ENCODE measurements around the gene PCDHGC4.

The PCDHGC4 gene

DNA sequence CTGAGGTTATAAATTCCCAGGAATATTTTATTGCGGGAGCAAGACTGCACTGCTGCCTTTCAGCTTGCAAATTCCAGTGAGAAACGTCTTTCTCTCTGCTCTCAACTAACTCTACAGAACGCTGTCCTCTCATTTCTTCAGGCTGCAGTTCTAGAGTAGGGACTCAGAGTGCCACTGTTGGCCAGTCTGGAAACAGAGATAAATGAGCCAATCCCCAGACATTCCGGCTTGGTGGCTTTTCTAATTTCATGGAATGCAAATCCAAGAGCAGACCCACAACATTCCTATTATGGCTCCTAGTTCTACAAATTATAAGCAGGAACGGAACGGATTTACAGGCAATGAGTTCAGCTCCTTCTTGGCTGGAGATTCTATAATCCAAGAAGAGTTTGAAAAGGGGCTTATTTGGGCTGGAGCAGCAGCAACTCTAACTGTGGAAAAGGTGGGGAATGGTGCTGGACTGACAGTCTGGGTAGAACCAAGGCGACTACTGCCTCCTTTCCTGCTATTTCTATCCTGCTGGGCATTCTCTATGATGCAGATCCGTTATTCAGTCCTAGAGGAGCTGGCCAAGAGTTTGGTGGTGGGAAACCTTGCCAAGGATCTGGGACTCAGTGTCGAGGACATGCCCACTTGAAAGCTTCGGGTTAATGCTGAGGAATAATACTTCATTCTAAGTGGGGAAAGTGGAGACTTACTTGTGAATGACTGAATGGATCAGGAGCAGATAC is 45.3 kb upstream of the PCDHGC4 start (continued):
- TF ChIP-seq ZC3H10 (CRISPR knock-in tag; IDR thresholded peaks at IDR 0.05), result no peak

DNA sequence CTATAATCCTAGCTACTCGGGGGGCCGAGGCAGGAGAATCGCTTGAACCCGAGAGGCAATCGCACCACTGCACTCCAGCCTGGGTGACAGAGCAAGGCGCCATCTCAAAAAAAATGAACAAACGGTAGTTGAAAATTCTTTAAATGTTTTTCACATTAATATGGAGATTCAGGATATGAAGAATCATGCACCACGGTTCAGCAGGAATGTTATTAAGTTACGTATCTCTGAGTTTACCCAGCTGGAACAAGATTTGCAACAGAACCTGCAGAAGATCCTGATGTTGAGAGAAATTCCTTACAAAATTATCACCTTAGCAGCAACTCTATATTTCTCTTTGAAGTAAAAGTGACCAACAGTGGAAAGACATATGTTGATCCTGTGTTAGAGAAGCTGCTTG is 44.5 kb upstream of the PCDHGC4 start:
- TF ChIP-seq, protein P1, sequence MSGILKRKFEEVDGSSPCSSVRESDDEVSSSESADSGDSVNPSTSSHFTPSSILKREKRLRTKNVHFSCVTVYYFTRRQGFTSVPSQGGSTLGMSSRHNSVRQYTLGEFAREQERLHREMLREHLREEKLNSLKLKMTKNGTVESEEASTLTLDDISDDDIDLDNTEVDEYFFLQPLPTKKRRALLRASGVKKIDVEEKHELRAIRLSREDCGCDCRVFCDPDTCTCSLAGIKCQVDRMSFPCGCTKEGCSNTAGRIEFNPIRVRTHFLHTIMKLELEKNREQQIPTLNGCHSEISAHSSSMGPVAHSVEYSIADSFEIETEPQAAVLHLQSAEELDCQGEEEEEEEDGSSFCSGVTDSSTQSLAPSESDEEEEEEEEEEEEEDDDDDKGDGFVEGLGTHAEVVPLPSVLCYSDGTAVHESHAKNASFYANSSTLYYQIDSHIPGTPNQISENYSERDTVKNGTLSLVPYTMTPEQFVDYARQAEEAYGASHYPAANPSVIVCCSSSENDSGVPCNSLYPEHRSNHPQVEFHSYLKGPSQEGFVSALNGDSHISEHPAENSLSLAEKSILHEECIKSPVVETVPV (CRISPR knock-in tag; IDR thresholded peaks at IDR 0.05), result no peak
- TF ChIP-seq CSDC2 (CRISPR knock-in tag; IDR thresholded peaks at IDR 0.05), result no peak
- TF ChIP-seq SNAI2 (CRISPR knock-in tag; IDR thresholded peaks at IDR 0.05), result no peak
- no peak for TF ChIP-seq ISL1 (CRISPR knock-in tag; IDR thresholded peaks at IDR 0.05)
- TF ChIP-seq ZNF8 (CRISPR knock-in tag; IDR thresholded peaks at IDR 0.05), result no peak
- TF ChIP-seq PPARA (CRISPR knock-in tag; IDR thresholded peaks at IDR 0.05; ENCODE audit: borderline replicate concordance), result no peak
- no peak for TF ChIP-seq ESRRG (CRISPR knock-in tag; IDR thresholded peaks at IDR 0.05)
- no peak for TF ChIP-seq GLIS3 (CRISPR knock-in tag; IDR thresholded peaks at IDR 0.05)
- no peak for TF ChIP-seq ZNF70 (CRISPR knock-in tag; IDR thresholded peaks at IDR 0.05)
- no peak for TF ChIP-seq BACH2 (CRISPR knock-in tag; IDR thresholded peaks at IDR 0.05; ENCODE audit: borderline replicate concordance)
- TF ChIP-seq, protein P2, sequence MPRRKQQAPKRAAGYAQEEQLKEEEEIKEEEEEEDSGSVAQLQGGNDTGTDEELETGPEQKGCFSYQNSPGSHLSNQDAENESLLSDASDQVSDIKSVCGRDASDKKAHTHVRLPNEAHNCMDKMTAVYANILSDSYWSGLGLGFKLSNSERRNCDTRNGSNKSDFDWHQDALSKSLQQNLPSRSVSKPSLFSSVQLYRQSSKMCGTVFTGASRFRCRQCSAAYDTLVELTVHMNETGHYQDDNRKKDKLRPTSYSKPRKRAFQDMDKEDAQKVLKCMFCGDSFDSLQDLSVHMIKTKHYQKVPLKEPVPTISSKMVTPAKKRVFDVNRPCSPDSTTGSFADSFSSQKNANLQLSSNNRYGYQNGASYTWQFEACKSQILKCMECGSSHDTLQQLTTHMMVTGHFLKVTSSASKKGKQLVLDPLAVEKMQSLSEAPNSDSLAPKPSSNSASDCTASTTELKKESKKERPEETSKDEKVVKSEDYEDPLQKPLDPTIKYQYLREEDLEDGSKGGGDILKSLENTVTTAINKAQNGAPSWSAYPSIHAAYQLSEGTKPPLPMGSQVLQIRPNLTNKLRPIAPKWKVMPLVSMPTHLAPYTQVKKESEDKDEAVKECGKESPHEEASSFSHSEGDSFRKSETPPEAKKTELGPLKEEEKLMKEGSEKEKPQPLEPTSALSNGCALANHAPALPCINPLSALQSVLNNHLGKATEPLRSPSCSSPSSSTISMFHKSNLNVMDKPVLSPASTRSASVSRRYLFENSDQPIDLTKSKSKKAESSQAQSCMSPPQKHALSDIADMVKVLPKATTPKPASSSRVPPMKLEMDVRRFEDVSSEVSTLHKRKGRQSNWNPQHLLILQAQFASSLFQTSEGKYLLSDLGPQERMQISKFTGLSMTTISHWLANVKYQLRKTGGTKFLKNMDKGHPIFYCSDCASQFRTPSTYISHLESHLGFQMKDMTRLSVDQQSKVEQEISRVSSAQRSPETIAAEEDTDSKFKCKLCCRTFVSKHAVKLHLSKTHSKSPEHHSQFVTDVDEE (CRISPR knock-in tag; IDR thresholded peaks at IDR 0.05), result no peak
- TF ChIP-seq OSR1 (CRISPR knock-in tag; IDR thresholded peaks at IDR 0.05), result no peak
- no peak for TF ChIP-seq ZFP30 (CRISPR knock-in tag; IDR thresholded peaks at IDR 0.05)
- TF ChIP-seq ARNTL (CRISPR knock-in tag; IDR thresholded peaks at IDR 0.05; ENCODE audit: borderline replicate concordance, low read depth), result no peak
- TF ChIP-seq, protein P3, sequence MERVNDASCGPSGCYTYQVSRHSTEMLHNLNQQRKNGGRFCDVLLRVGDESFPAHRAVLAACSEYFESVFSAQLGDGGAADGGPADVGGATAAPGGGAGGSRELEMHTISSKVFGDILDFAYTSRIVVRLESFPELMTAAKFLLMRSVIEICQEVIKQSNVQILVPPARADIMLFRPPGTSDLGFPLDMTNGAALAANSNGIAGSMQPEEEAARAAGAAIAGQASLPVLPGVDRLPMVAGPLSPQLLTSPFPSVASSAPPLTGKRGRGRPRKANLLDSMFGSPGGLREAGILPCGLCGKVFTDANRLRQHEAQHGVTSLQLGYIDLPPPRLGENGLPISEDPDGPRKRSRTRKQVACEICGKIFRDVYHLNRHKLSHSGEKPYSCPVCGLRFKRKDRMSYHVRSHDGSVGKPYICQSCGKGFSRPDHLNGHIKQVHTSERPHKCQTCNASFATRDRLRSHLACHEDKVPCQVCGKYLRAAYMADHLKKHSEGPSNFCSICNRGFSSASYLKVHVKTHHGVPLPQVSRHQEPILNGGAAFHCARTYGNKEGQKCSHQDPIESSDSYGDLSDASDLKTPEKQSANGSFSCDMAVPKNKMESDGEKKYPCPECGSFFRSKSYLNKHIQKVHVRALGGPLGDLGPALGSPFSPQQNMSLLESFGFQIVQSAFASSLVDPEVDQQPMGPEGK (CRISPR knock-in tag; IDR thresholded peaks at IDR 0.05; ENCODE audit: borderline replicate concordance), result no peak
- TF ChIP-seq TCF4 (CRISPR knock-in tag; IDR thresholded peaks at IDR 0.05; ENCODE audit: borderline replicate concordance), result no peak
- ATAC-seq, result no peak

GRCh38 chr5:141441571-141442170 is 43.2 kb upstream of the PCDHGC4 start:
- TF ChIP-seq ZNF70 (CRISPR knock-in tag; IDR thresholded peaks at IDR 0.05), result no peak
- TF ChIP-seq ISL1 (CRISPR knock-in tag; IDR thresholded peaks at IDR 0.05), result no peak
- TF ChIP-seq, protein P2 (CRISPR knock-in tag; IDR thresholded peaks at IDR 0.05), result no peak
- TF ChIP-seq ARNTL (CRISPR knock-in tag; IDR thresholded peaks at IDR 0.05; ENCODE audit: borderline replicate concordance, low read depth), result no peak
- no peak for TF ChIP-seq OSR1 (CRISPR knock-in tag; IDR thresholded peaks at IDR 0.05)
- no peak for TF ChIP-seq ZFP30 (CRISPR knock-in tag; IDR thresholded peaks at IDR 0.05)
- TF ChIP-seq, protein P4, sequence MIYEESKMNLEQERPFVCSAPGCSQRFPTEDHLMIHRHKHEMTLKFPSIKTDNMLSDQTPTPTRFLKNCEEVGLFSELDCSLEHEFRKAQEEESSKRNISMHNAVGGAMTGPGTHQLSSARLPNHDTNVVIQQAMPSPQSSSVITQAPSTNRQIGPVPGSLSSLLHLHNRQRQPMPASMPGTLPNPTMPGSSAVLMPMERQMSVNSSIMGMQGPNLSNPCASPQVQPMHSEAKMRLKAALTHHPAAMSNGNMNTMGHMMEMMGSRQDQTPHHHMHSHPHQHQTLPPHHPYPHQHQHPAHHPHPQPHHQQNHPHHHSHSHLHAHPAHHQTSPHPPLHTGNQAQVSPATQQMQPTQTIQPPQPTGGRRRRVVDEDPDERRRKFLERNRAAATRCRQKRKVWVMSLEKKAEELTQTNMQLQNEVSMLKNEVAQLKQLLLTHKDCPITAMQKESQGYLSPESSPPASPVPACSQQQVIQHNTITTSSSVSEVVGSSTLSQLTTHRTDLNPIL (CRISPR knock-in tag; IDR thresholded peaks at IDR 0.05; ENCODE audit: low read depth), result no peak
- no peak for TF ChIP-seq ZNF8 (CRISPR knock-in tag; IDR thresholded peaks at IDR 0.05)
- TF ChIP-seq SNAI2 (CRISPR knock-in tag; IDR thresholded peaks at IDR 0.05), result no peak
- no peak for TF ChIP-seq CSDC2 (CRISPR knock-in tag; IDR thresholded peaks at IDR 0.05)
- ATAC-seq, result no peak

All from SK-N-SH treated with all-trans-retinoic acid at 6 μM for 48 hours (cell line).